ENCODE results near the gene DTHD1.

DTHD1 gene

DNA sequence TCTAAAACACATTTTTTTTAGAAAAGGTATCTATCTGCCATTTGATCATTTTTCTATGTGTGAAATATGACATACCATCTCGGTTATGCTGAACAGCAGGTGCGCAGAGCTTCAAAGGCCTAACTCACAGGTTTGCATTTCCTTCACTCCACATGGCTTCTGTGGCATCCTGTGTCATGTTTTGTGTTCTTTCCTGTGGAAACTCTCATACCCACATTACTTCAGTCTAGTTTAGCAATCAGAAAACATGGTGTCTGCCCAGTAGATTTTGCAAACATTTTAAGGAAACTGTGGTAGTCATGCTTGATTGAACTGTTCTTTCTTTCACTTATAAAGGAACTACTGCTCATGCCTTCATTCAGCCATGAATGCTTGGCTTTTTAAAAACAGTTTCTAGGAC lies 25.8 kb upstream of the DTHD1 start:
- no peaks in the 10 kb centered on the region for H3K4me1 ChIP-seq (ENCODE audit: control insufficient read depth in 1 of 2, insufficient read depth in 2 of 2, low read length in 2 of 2)
- WGBS (ENCODE audit: extremely low coverage, insufficient coverage, insufficient read length) = no CpG with 5 or more reads among the region's 2 CpGs

DNA sequence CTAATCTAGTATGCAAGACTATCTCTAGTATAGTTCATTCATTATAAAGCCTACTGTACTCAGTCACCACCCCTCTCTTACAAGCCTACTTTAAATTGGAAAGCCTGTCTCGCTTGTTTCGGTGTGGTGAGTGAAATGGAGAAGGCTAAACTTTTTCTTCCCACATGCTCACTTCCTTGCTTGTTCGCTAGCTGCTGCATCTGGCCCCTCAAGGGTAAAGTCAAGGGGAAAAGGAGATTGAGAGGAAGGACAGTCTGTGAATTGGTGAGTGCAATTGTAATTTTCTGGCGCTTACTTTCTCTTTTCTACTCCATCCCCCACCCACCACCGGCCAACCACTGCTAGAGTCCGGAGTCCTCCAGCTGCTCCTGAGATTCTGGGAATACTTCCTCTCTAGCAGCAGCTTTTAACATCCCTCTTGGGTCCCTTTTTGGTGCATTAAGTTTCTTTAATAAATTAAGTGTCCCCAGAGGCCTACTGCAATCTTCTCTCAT lies 25.0 kb upstream of the DTHD1 start:
- no CpG with 5 or more reads among the region's 6 CpGs for WGBS (ENCODE audit: extremely low coverage, insufficient coverage, insufficient read length)
- no peak overlapping the region for H3K14ac ChIP-seq (ENCODE audit: low read length)
- no peak overlapping the region for H4K12ac ChIP-seq (ENCODE audit: low read depth, low read length)
- no peak overlapping the region for H4K8ac ChIP-seq (ENCODE audit: low read depth, low read length)
- no peak overlapping the region for H3K23ac ChIP-seq (ENCODE audit: low read length)
- no peak overlapping the region for H3K27ac ChIP-seq (ENCODE audit: low read depth, low read length)
- no peak overlapping the region for H2AFZ ChIP-seq (ENCODE audit: insufficient read depth, low read length, poor library complexity)
- no peak overlapping the region for H3K4me3 ChIP-seq (ENCODE audit: low read depth, low read length)
- H3K9me3 ChIP-seq (ENCODE audit: insufficient read depth, low read depth, low read length) = no peaks in the 10 kb centered on the region
- H2BK120ac ChIP-seq (ENCODE audit: insufficient read depth, low read length, poor library complexity) = no peak overlapping the region
- H3K18ac ChIP-seq (ENCODE audit: low read length) = no peak overlapping the region
- no peaks in the 10 kb centered on the region for H3K27me3 ChIP-seq (ENCODE audit: insufficient read depth, low read length)
- H2BK12ac ChIP-seq (ENCODE audit: low read length) = no peak overlapping the region
- H2BK5ac ChIP-seq (ENCODE audit: low read depth, low read length, poor library complexity) = no peak overlapping the region
- H3K36me3 ChIP-seq (ENCODE audit: control insufficient read depth in 1 of 2, insufficient read depth in 2 of 2, low read length in 2 of 2) = no peaks in the 10 kb centered on the region
- no peaks in the 10 kb centered on the region for H3K79me1 ChIP-seq (ENCODE audit: low read length)
- no peak overlapping the region for H3K4me2 ChIP-seq (ENCODE audit: low read length)
- DNase-seq = no peak
- no peak overlapping the region for H4K91ac ChIP-seq (ENCODE audit: low read depth, low read length)
- H3K4me1 ChIP-seq (ENCODE audit: control insufficient read depth in 1 of 2, insufficient read depth in 2 of 2, low read length in 2 of 2) = no peaks in the 10 kb centered on the region
- H3K79me2 ChIP-seq (ENCODE audit: control insufficient read depth, insufficient read depth, low read length, poor library complexity) = no peaks in the 10 kb centered on the region
- H3K9ac ChIP-seq (ENCODE audit: low read length) = no peak overlapping the region
- H2AK5ac ChIP-seq (ENCODE audit: low read length) = no peak overlapping the region
- H3K4ac ChIP-seq (ENCODE audit: low read depth, low read length) = no peak overlapping the region

More for the DNA sequence above, 25.8 kb upstream of the DTHD1 start:
- Histone ChIP-seq H3K14ac (ENCODE audit: low read length) (no peak overlapping the region), H2BK12ac (ENCODE audit: low read length) (no peak overlapping the region), H3K27ac (ENCODE audit: low read depth, low read length) (no peak overlapping the region), H2AK5ac (ENCODE audit: low read length) (no peak overlapping the region), H4K8ac (ENCODE audit: low read depth, low read length) (no peak overlapping the region), H3K18ac (ENCODE audit: low read length) (no peak overlapping the region), H3K9ac (ENCODE audit: low read length) (no peak overlapping the region), H3K9me3 (ENCODE audit: insufficient read depth, low read depth, low read length) (no peaks in the 10 kb centered on the region), H3K23ac (ENCODE audit: low read length) (no peak overlapping the region), H3K36me3 (ENCODE audit: control insufficient read depth in 1 of 2, insufficient read depth in 2 of 2, low read length in 2 of 2) (no peaks in the 10 kb centered on the region), H2AFZ (ENCODE audit: insufficient read depth, low read length, poor library complexity) (no peak overlapping the region), H2BK120ac (ENCODE audit: insufficient read depth, low read length, poor library complexity) (no peak overlapping the region), H3K27me3 (ENCODE audit: insufficient read depth, low read length) (no peaks in the 10 kb centered on the region), H4K91ac (ENCODE audit: low read depth, low read length) (no peak overlapping the region), H4K12ac (ENCODE audit: low read depth, low read length) (no peak overlapping the region), H3K4ac (ENCODE audit: low read depth, low read length) (no peak overlapping the region), H3K79me1 (ENCODE audit: low read length) (no peaks in the 10 kb centered on the region), H3K4me3 (ENCODE audit: low read depth, low read length) (no peak overlapping the region), H3K4me2 (ENCODE audit: low read length) (no peak overlapping the region), H2BK5ac (ENCODE audit: low read depth, low read length, poor library complexity) (no peak overlapping the region), H3K79me2 (ENCODE audit: control insufficient read depth, insufficient read depth, low read length, poor library complexity) (no peaks in the 10 kb centered on the region)
- peak; percentile 69 to 85 for DNase-seq

DNA sequence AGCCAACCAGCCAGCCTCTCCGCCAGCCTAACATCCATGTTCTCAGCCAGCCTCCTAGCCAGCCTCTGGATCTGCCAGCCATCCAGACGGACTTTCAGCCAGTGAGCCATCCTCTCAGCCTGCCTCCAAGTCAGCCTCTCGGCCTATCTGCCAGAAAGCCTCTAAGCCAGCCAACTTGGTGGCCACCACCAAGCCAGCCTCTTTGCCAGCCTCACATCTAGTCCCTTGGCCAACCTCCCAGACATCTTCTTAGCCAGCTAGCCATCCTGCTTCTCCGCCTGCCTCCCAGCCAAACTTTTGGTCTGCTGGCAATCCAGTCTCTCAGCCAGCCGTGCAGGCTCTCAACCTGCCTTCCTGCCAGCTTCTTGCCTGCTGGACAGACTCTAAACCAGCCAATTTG lies 20.7 kb upstream of the DTHD1 start:
- no CpG with 5 or more reads among the region's 5 CpGs for WGBS (ENCODE audit: extremely low coverage, insufficient coverage, insufficient read length)
- Histone ChIP-seq H3K9me3 (ENCODE audit: insufficient read depth, low read depth, low read length) (no peaks in the 10 kb centered on the region), H4K12ac (ENCODE audit: low read depth, low read length) (no peak overlapping the region)

DNA sequence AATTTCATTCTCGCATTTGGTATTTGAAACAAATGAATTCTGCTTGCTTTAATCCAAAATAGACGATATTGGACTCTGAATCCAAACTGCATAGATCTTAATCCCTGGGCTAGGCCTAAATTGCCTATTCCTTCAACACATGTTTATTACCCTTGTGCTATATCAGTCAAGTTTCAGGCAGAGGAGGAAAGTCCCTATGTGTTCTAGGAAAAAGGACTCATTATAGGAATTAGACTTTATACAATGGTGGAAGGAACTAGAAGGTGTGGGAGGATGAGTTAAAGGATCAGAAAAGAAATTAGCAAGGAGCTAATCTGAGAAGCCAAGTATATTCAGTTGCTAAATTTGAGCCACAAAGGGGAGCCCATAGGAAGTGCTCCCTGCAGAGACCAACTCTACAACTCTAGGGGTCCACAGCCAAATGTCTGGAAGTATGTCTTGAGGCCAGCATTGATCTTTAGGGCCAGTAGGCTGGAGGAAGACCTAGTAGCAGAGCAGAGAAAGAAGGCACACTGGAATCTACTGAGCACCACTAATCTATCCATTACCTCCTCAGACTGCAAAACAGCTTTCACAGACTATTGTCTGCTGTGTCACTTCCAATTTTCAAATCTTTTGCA lies 17.1 kb upstream of the DTHD1 start:
- no CpG with 5 or more reads among the region's 2 CpGs for WGBS (ENCODE audit: extremely low coverage, insufficient coverage, insufficient read length)
- no peaks in the 10 kb centered on the region for H3K79me1 ChIP-seq (ENCODE audit: low read length)
- no peak for DNase-seq
- H4K91ac ChIP-seq (ENCODE audit: low read depth, low read length) = no peak overlapping the region
- no peak overlapping the region for H2AK5ac ChIP-seq (ENCODE audit: low read length)
- H3K9me3 ChIP-seq (ENCODE audit: insufficient read depth, low read depth, low read length) = no peaks in the 10 kb centered on the region
- no peaks in the 10 kb centered on the region for H3K4me1 ChIP-seq (ENCODE audit: control insufficient read depth in 1 of 2, insufficient read depth in 2 of 2, low read length in 2 of 2)
- H3K23ac ChIP-seq (ENCODE audit: low read length) = no peak overlapping the region
- H2AFZ ChIP-seq (ENCODE audit: insufficient read depth, low read length, poor library complexity) = no peak overlapping the region
- no peak overlapping the region for H2BK5ac ChIP-seq (ENCODE audit: low read depth, low read length, poor library complexity)
- no peak overlapping the region for H3K14ac ChIP-seq (ENCODE audit: low read length)
- no peak overlapping the region for H4K8ac ChIP-seq (ENCODE audit: low read depth, low read length)
- no peak overlapping the region for H3K18ac ChIP-seq (ENCODE audit: low read length)
- no peak overlapping the region for H4K12ac ChIP-seq (ENCODE audit: low read depth, low read length)
- H3K9ac ChIP-seq (ENCODE audit: low read length) = no peak overlapping the region
- H3K27me3 ChIP-seq (ENCODE audit: insufficient read depth, low read length) = no peaks in the 10 kb centered on the region
- H3K36me3 ChIP-seq (ENCODE audit: control insufficient read depth in 1 of 2, insufficient read depth in 2 of 2, low read length in 2 of 2) = no peaks in the 10 kb centered on the region
- H2BK12ac ChIP-seq (ENCODE audit: low read length) = no peak overlapping the region
- no peak overlapping the region for H3K4ac ChIP-seq (ENCODE audit: low read depth, low read length)
- H3K79me2 ChIP-seq (ENCODE audit: control insufficient read depth, insufficient read depth, low read length, poor library complexity) = no peaks in the 10 kb centered on the region
- H3K4me3 ChIP-seq (ENCODE audit: low read depth, low read length) = no peak overlapping the region
- H3K4me2 ChIP-seq (ENCODE audit: low read length) = no peak overlapping the region
- H3K27ac ChIP-seq (ENCODE audit: low read depth, low read length) = no peak overlapping the region
- H2BK120ac ChIP-seq (ENCODE audit: insufficient read depth, low read length, poor library complexity) = no peak overlapping the region

More for the DNA sequence above, 20.7 kb upstream of the DTHD1 start:
- Histone ChIP-seq H2BK120ac (ENCODE audit: insufficient read depth, low read length, poor library complexity) (no peak overlapping the region), H2BK5ac (ENCODE audit: low read depth, low read length, poor library complexity) (no peak overlapping the region), H2BK12ac (ENCODE audit: low read length) (no peak overlapping the region), H3K9ac (ENCODE audit: low read length) (no peak overlapping the region), H3K18ac (ENCODE audit: low read length) (no peak overlapping the region), H2AK5ac (ENCODE audit: low read length) (no peak overlapping the region), H3K79me2 (ENCODE audit: control insufficient read depth, insufficient read depth, low read length, poor library complexity) (no peaks in the 10 kb centered on the region), H3K23ac (ENCODE audit: low read length) (no peak overlapping the region), H3K27ac (ENCODE audit: low read depth, low read length) (no peak overlapping the region), H3K4me1 (ENCODE audit: control insufficient read depth in 1 of 2, insufficient read depth in 2 of 2, low read length in 2 of 2) (no peaks in the 10 kb centered on the region), H3K14ac (ENCODE audit: low read length) (no peak overlapping the region), H2AFZ (ENCODE audit: insufficient read depth, low read length, poor library complexity) (no peak overlapping the region), H4K91ac (ENCODE audit: low read depth, low read length) (no peak overlapping the region), H3K36me3 (ENCODE audit: control insufficient read depth in 1 of 2, insufficient read depth in 2 of 2, low read length in 2 of 2) (no peaks in the 10 kb centered on the region), H3K4ac (ENCODE audit: low read depth, low read length) (no peak overlapping the region), H4K8ac (ENCODE audit: low read depth, low read length) (no peak overlapping the region), H3K27me3 (ENCODE audit: insufficient read depth, low read length) (no peaks in the 10 kb centered on the region), H3K4me2 (ENCODE audit: low read length) (no peak overlapping the region), H3K4me3 (ENCODE audit: low read depth, low read length) (no peak overlapping the region), H3K79me1 (ENCODE audit: low read length) (no peaks in the 10 kb centered on the region)
- DNase-seq = no peak

All from trophoblast cell (in vitro differentiated cells and primary cell).